ENCODE data around the gene ZNF683.
"Not testable (repeated sequence)": the region's sequence is repeated elsewhere in the genome, so short reads cannot be mapped to it uniquely, and the experiment has no call there.

ZNF683 gene

GRCh38 chr1:26335774-26336476 lies 36.6 kb downstream of the ZNF683 start:
- no peak for DNase-seq

GRCh38 chr1:26333312-26333711 lies 39.2 kb downstream of the ZNF683 start:
- not testable (repeated sequence) for DNase-seq

- no peak for DNase-seq
Observed at GRCh38 chr1:26330276-26330675, 42.3 kb downstream of the ZNF683 start.

GRCh38 chr1:26329380-26329779 lies 43.2 kb downstream of the ZNF683 start:
- not testable (repeated sequence) for DNase-seq

GRCh38 chr1:26328597-26328996 lies 44.0 kb downstream of the ZNF683 start:
- DNase-seq = no peak

GRCh38 chr1:26327956-26328362 lies 44.6 kb downstream of the ZNF683 start:
- no peak for DNase-seq

GRCh38 chr1:26324550-26324949 lies 48.0 kb downstream of the ZNF683 start:
- DNase-seq = no peak

- no peak for DNase-seq
Observed at GRCh38 chr1:26323382-26323781, 49.2 kb downstream of the ZNF683 start.

- DNase-seq = no peak
Observed at GRCh38 chr1:26322042-26322331, 50.6 kb downstream of the ZNF683 start.

- DNase-seq = peak; percentile 99 to 100
Observed at GRCh38 chr1:26321315-26322041, 51.1 kb downstream of the ZNF683 start.

GRCh38 chr1:26320896-26321295 lies 51.7 kb downstream of the ZNF683 start:
- peak in 1 of 2 experiments; percentile 26 for DNase-seq

GRCh38 chr1:26318338-26319064 lies 54.0 kb downstream of the ZNF683 start:
- peak; percentile 72 to 75 for DNase-seq

GRCh38 chr1:26317612-26318337 lies 54.8 kb downstream of the ZNF683 start, which contains the start of gene CD52:
TSS of gene CD52 (plus strand) at chr1:26317958. CDS start at chr1:26318018, 60 bp downstream.
- peak; percentile 78 to 79 for DNase-seq

- DNase-seq = no peak
Observed at GRCh38 chr1:26317146-26317545, 55.4 kb downstream of the ZNF683 start.

GRCh38 chr1:26315874-26316850 lies 56.4 kb downstream of the ZNF683 start:
- no peak for DNase-seq

GRCh38 chr1:26314501-26314900 lies 58.0 kb downstream of the ZNF683 start:
- no peak for DNase-seq
